Measurements from ENCODE around the gene PLCG1.

GRCh38 chr20:41181567-41181966, 44.2 kb downstream of the PLCG1 start:
- TF ChIP-seq CTCF (IDR thresholded peaks at IDR 0.05) (no peak), POLR2A (IDR thresholded peaks at IDR 0.05) (no peak), POLR2AphosphoS5 (IDR thresholded peaks at IDR 0.05) (no peak), EP300 (IDR thresholded peaks at IDR 0.05) (no peak)

All from suprapubic skin (tissue), 4 donors.